MCF 10A (cell line): ENCODE results near the gene GALNT9. TPM values are rescaled to one million over a fixed set of nuclear protein-coding genes. Genes with fewer than 3 reads are reported as not detected.

Experiments
- BruUV-seq: library from RNA; stranded (reverse); fragments of 400-500 nt; replicated peaks from 2 replicates; lab custom pipeline; 2021; lab: Mats Ljungman, UMichigan
- CTCF ChIA-PET: fragments of 300-600 bp; sonication (Branson Sonifier 250); formaldehyde crosslinking; extraction: SDS; loops from one replicate; lab custom pipeline; 2021; ENCODE audit warnings: antibody characterized with exemption, inconsistent platforms; lab: Yijun Ruan, JAX
- POLR2A ChIA-PET: fragments of 300-600, 350-650 bp; sonication (Branson Sonifier 250); formaldehyde crosslinking; extraction: SDS; loops from one replicate; lab custom pipeline; 2020; ENCODE audit warnings: antibody characterized with exemption, inconsistent platforms; lab: Yijun Ruan, JAX
- DNase-seq: peaks from one replicate; pipeline ENCODE4 v3.0.0-alpha.2; 2018; ENCODE audit not compliant: unreplicated experiment
- H3K27ac Mint-ChIP-seq: one replicate; pipeline ENCODE4 v1.8.0; 2022; ENCODE audit warnings: mild to moderate bottlenecking, low read depth, mixed read lengths; ENCODE audit not compliant: unreplicated experiment
- H3K27me3 Mint-ChIP-seq: one replicate; pipeline ENCODE4 v1.8.0; 2022; ENCODE audit warnings: mixed read lengths; ENCODE audit not compliant: insufficient read depth, unreplicated experiment
- H3K36me3 Mint-ChIP-seq: one replicate; pipeline ENCODE4 v1.8.0; 2022; ENCODE audit warnings: mild to moderate bottlenecking, moderate library complexity, mixed read lengths; ENCODE audit not compliant: insufficient read depth, unreplicated experiment
- H3K4me1 Mint-ChIP-seq: one replicate; pipeline ENCODE4 v1.8.0; 2022; ENCODE audit warnings: mixed read lengths; ENCODE audit not compliant: insufficient read depth, unreplicated experiment
- H3K4me3 Mint-ChIP-seq: one replicate; pipeline ENCODE4 v1.8.0; 2022; ENCODE audit warnings: mild to moderate bottlenecking, moderate library complexity, mixed read lengths; ENCODE audit not compliant: unreplicated experiment
- H3K9me3 Mint-ChIP-seq: one replicate; pipeline ENCODE4 v1.8.0; 2022; ENCODE audit warnings: mixed read lengths; ENCODE audit not compliant: unreplicated experiment
- intact Hi-C: fragments of 100-400 bp; cut with micrococcal nuclease; formaldehyde crosslinking; loops from 2 replicates; pipeline ENCODE4 v1.14.1; 2022
- total RNA-seq: library from RNA; stranded (reverse); gene quantifications from 2 replicates; pipeline ENCODE4 v1.2.3, GENCODE V29; 2022
- TF ChIP-seq, protein P1 (sequence below): fragments of 200-600 bp; IDR thresholded peaks from one replicate; pipeline ENCODE4 v1.8.0; 2022; ENCODE audit warnings: antibody characterized with exemption, mild to moderate bottlenecking; ENCODE audit not compliant: unreplicated experiment

The GALNT9 gene
- total RNA-seq, 1 experiment from 2014 or later = 4.4 TPM

DNA sequence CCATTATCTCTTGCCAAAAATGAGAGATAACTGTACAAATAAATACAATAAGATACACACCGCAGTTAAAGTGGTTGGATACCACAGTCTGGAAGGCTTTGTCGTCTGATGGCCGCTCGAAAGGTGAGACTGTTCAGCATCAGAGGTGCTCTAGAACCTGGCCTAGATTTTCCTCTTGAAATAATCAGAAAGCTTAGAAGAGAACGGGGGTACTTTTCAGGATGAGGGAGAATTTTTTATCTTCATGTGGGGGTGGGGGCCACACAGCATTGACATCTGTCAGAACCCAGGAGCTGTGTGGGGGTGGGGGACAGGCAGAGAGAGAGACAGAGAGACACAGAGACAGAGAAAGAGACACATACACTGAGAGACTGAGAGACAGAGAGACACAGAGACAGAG, 90.5 kb downstream of the GALNT9 start:
- no peaks in the 10 kb centered on the region for H3K36me3 Mint-ChIP-seq
- TF ChIP-seq, protein P1, sequence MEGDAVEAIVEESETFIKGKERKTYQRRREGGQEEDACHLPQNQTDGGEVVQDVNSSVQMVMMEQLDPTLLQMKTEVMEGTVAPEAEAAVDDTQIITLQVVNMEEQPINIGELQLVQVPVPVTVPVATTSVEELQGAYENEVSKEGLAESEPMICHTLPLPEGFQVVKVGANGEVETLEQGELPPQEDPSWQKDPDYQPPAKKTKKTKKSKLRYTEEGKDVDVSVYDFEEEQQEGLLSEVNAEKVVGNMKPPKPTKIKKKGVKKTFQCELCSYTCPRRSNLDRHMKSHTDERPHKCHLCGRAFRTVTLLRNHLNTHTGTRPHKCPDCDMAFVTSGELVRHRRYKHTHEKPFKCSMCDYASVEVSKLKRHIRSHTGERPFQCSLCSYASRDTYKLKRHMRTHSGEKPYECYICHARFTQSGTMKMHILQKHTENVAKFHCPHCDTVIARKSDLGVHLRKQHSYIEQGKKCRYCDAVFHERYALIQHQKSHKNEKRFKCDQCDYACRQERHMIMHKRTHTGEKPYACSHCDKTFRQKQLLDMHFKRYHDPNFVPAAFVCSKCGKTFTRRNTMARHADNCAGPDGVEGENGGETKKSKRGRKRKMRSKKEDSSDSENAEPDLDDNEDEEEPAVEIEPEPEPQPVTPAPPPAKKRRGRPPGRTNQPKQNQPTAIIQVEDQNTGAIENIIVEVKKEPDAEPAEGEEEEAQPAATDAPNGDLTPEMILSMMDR = no peak
- no peaks in the 10 kb centered on the region for H3K4me1 Mint-ChIP-seq
- CTCF ChIA-PET = no interaction called here
- no peak overlapping the region for H3K27ac Mint-ChIP-seq
- BruUV-seq = no TSS peak
- H3K27me3 Mint-ChIP-seq = peaks cover 12% of the 10 kb centered on the region
- H3K4me3 Mint-ChIP-seq = no peak overlapping the region
- intact Hi-C loops = no loop called here
- POLR2A ChIA-PET = no interaction called here
- no peak for DNase-seq
- H3K9me3 Mint-ChIP-seq = peaks cover 13% of the 10 kb centered on the region

DNA sequence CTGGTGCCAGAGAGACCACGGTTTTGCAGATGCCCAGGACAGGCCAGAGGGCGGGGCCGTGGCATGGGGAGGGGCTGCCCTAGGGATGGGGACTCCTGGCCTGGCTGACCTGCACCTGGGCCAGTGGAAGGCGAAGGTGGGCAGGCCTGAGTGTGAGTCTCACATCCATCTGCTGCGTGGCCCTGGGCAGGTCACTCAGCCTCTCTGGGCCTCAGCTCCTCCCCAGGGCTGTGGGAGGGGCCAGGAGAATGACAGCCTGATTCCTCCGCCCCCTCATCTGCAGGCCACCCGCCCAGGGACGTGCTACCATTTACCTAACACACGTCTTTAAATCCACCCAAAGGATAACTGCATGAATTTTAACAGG, 90.9 kb downstream of the GALNT9 start:
- Mint-ChIP-seq H3K27me3 (peaks cover 12% of the 10 kb centered on the region), H3K27ac (no peak overlapping the region), H3K4me3 (no peak overlapping the region), H3K9me3 (peaks cover 13% of the 10 kb centered on the region), H3K36me3 (no peaks in the 10 kb centered on the region), H3K4me1 (no peaks in the 10 kb centered on the region)
- no peak for DNase-seq
- CTCF ChIA-PET = no interaction called here
- no TSS peak for BruUV-seq
- TF ChIP-seq, protein P1 = no peak
- intact Hi-C loops = no loop called here
- POLR2A ChIA-PET = interaction anchor here (0.6 kb wide), 1 partner anchor 77 kb away, joined by 3 read pairs; no protein-coding TSS in a partner anchor

DNA sequence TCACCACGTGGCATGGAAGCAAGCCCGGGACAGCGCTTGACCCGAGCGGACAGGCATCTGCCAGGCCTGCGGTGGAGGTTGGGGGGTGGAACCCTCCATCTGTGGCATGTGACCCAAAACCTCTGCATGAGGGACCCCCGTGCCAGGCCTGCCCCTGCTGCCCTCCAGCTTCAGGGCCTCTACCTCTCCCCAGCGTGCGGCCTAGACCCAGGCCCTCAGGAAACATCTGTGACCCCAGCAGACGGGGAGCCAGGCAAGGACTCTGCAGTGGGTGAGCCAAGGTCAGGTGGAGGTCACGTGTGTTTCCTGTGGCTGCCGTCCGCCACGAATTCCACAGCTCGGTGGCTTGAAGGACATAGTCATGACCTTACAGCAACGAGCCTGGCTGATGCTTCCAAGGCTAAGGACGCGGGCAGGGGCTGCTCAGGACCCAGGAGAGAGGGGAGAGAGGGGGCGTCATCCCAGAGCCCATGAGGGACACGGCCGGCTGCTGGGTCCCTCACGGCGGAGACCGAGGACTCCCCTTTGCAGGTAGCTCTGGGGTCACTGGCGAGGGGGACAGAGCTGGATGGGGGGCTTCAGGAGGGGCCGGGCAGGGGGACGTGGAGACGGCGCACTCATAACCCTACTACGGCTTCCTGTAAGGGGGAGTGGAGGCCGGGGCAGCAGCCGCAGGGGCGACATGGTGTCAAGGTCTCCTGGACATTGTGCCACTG, 91.5 kb downstream of the GALNT9 start:
- H3K4me3 Mint-ChIP-seq = no peak overlapping the region
- intact Hi-C loops = no loop called here
- CTCF ChIA-PET = interaction anchor here (1.2 kb wide), 1 partner anchor 25 kb away, joined by 3 read pairs; no protein-coding TSS in a partner anchor
- no peak overlapping the region for H3K27ac Mint-ChIP-seq
- H3K9me3 Mint-ChIP-seq = peaks cover 8% of the 10 kb centered on the region
- no peak for DNase-seq
- H3K36me3 Mint-ChIP-seq = no peaks in the 10 kb centered on the region
- no peaks in the 10 kb centered on the region for H3K4me1 Mint-ChIP-seq
- peaks cover 12% of the 10 kb centered on the region for H3K27me3 Mint-ChIP-seq
- POLR2A ChIA-PET = interaction anchor here (0.6 kb wide), 1 partner anchor 77 kb away, joined by 3 read pairs; no protein-coding TSS in a partner anchor
- no TSS peak for BruUV-seq
- TF ChIP-seq, protein P1 = no peak

DNA sequence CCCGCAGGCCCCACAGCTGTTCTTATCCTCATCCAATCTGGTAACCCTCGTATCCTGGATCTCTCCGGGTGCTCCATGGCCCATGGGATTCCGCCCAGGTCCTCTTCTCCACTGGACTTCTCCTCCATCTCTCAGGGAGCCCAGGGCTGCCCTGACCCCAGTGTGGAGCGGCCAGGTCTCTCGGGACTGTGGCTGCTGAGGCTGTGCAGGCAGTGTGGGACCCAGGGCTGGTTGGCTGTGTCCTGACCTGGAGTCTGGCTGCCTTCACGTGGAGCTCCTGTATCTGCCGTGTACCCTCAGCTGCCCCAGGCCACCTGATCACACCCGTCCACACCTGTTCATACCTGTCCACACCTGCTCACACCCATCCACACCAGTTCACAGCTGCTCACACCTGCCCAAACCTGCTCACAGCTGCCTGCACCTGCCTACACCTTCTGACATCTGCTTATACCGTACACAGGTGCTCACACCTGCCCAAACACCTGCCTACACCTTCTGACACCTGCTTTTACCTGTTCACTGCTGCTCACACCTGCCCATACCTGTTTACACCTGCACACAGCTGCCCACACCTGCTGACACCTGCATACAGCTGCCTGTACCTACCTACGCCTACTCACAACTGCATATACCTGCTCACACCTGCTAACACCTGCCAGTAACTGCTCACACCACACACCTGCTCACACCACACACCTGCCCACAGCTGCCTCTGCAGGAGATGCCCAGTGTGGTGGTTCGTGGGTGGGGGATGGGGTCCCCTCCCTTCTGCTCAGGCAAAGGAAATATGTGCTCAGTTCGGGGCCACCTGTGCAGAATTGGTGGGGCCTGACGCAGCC, 92.2 kb downstream of the GALNT9 start:
- Mint-ChIP-seq H3K4me1 (no peaks in the 10 kb centered on the region), H3K4me3 (no peak overlapping the region), H3K27me3 (peaks cover 12% of the 10 kb centered on the region), H3K27ac (no peak overlapping the region), H3K9me3 (peaks cover 7% of the 10 kb centered on the region), H3K36me3 (no peaks in the 10 kb centered on the region)
- CTCF ChIA-PET = interaction anchor here (0.7 to 1.2 kb wide), 3 partner anchors 26 to 377 kb away, joined by 3 to 4 read pairs (median 3); no protein-coding TSS in a partner anchor
- TF ChIP-seq, protein P1 = no peak
- intact Hi-C loops = no loop called here
- BruUV-seq = no TSS peak
- POLR2A ChIA-PET = no interaction called here
- no peak for DNase-seq
